HG02840 (cell line): ENCODE measurements around the gene CWH43.
"Not testable (repeated sequence)": the region's sequence is repeated elsewhere in the genome, so short reads cannot be mapped to it uniquely, and the experiment has no call there.

ENCODE experiments used
- ATAC-seq: cut with Tn5 transposase; IDR thresholded peaks from one replicate; pipeline ENCODE4 v1.9.1; 2021; ENCODE audit warnings: mild to moderate bottlenecking, moderate library complexity, moderate number of reproducible peaks; ENCODE audit not compliant: unreplicated experiment, low FRiP score

Gene CWH43

DNA sequence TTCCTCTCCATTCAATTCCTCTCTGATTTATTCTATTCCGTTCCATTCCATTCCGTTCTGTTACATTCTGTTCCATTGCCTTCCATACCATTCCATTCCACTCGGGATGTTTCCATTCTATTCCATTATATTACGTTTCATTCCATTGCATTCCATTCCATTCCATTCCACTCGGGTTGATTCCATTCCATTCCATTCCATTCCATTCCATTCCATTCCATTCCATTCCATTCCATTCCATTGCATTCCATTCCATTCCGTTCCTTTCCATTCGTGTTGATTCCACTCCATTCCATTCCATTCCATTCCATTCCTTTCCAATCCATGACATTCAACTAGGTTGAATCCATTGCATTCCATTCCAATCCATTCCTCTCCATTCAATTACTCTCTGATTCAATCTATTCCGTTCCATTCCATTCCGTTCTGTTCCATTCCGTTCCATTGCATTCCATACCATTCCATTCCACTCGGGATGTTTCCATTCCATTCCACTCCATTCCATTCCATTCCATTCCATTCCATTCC, 106.6 kb downstream of the CWH43 start:
- peak; percentile 50 for ATAC-seq

- not testable (repeated sequence) for ATAC-seq
Observed at GRCh38 chr4:49096215-49096614, 110.1 kb downstream of the CWH43 start.

DNA sequence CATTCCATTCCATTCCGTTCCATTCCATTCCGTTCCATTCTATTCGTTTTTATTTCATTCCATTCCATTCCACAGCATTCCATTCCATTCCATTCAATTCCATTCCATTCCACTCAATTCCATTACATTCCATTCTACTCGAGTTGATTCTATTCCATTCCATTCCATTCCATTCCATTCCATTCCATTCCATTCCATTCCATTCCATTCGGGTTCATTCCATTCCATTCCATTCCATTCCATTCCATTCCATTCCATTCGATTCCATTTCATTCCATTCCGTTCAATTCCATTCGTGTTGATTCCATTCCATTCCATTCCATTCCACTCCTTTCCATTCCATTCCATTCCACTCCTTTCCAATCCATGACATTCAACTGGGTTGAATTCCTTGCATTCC, 110.6 kb downstream of the CWH43 start:
- peak; percentile 42 for ATAC-seq

- peak; percentile 27 for ATAC-seq
Observed at GRCh38 chr4:49097071-49097470, 111.0 kb downstream of the CWH43 start.

DNA sequence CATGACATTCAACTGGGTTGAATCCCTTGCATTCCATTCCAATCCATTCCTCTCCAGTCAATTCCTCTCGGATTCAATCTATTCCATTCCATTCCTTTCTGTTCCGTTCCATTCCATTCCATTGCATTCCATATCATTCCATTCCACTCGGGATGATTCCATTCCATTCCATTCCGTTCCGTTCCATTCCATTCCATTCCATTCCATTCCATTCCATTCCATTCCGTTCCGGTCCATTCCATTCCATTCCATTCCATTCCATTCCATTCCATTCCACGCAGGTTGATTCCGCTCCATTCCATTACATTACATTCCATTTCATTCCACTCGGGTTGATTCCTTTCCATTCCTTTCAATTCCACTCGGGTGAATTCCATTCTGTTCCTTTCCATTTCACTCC, 111.4 kb downstream of the CWH43 start:
- not testable (repeated sequence) for ATAC-seq

DNA sequence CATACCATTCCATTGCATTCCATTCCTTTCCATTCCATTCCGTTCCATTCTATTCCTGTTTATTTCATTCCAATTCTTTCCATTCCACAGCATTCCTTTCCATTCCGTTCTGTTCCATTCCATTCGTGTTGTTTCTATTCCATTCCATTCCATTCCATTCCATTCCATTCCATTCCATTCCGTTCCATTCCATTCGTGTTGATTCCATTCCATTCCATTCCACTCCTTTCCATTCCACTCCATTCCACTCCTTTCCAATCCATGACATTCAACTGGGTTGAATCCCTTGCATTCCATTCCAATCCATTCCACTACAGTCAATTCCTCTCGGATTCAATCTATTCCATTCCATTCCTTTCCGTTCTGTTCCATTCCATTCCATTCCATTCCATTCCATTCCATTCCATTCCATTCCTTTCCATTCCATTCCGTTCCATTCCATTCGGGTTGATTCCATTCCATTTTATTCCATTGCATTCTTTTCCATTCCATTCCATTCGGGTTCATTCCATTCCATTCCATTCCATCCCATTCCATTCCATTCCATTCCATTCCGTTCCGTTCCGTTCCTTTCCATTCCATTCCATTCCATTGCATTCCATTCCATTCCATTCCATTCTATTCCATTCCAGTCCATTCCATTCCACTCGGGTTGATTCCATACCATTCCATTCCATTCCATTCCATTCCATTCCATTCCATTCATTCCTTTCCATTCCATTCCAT, 112.1 kb downstream of the CWH43 start:
- not testable (repeated sequence) for ATAC-seq

DNA sequence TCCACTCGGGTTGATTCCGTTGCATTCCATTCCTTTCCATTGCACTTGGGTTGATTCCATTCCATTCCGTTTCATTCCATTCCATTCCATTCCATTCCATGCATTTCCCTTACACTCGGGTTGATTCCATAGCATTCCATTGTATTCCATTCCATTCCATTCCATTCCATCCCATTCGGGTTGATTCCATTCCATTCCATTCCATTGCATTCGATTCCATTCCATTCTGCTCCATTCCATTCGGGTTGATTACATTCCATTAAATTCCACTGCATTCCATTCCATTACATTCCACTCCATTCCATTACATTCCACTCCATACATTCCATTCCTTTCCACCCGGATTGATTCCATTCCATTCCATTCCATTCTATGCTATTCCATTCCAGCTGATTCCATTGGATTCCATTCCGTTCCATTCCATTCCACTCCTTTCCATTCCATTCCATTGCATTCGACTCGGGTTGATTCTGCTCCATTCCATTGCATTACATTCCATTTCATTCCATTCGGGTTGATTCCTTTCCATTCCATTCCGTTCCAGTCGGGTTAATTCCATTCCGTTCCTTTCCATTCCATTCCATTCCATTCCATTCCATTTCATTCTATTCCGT, 113.9 kb downstream of the CWH43 start:
- ATAC-seq: not testable (repeated sequence)

DNA sequence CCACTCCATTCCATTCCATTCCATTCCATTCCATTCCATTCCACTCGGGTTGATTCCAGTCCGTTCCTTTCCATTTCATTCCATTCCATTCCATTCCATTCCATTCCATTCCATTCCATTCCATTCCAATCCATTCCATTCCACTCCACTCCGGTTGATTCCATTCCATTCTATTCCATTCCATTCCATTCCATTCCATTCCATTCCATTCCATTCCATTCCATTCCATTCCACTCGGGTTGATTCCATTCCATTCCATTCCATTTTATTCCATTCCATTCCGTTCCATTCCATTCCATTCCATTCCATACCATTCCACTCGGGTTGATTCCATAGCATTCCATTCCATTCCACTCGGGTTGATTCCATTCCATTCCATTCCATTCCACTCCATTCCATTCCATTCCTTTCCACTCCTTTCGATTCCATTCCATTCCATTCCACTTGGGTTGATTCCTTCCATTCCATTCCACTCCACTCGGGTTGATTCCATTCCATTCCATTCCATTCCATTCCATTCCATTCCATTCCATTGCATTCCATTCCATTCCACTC, 116.3 kb downstream of the CWH43 start:
- ATAC-seq: peak; percentile 34

- peak; percentile 27 for ATAC-seq
Observed at GRCh38 chr4:49103436-49104136, 117.5 kb downstream of the CWH43 start.

- not testable (repeated sequence) for ATAC-seq
Observed at GRCh38 chr4:49104231-49104930, 118.3 kb downstream of the CWH43 start.

DNA sequence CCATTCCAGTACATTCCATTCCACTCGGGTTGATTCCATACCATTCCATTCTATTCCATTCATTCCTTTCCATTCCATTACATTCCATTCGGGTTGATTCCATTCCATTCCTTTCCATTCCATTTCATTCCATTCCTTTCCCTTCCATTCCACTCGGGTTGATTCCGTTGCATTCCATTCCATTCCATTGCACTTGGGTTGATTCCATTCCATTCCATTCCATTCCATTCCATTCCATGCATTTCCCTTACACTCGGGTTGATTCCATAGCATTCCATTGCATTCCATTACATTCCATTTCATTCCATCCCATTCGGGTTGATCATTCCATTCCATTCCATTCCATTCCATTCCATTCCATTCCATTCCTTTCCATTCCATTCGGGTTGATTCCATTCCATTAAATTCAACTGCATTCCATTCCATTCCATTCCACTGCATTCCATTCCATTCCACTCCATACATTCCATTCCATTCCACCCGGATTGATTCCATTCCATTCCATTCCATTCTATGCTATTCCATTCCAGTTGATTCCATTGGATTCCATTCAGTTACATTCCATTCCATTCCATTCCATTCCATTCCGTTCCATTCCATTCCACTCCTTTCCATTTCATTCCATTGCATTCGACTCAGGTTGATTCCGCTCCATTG, 119.3 kb downstream of the CWH43 start:
- not testable (repeated sequence) for ATAC-seq

- not testable (repeated sequence) for ATAC-seq
Observed at GRCh38 chr4:49107262-49107661, 121.2 kb downstream of the CWH43 start.

DNA sequence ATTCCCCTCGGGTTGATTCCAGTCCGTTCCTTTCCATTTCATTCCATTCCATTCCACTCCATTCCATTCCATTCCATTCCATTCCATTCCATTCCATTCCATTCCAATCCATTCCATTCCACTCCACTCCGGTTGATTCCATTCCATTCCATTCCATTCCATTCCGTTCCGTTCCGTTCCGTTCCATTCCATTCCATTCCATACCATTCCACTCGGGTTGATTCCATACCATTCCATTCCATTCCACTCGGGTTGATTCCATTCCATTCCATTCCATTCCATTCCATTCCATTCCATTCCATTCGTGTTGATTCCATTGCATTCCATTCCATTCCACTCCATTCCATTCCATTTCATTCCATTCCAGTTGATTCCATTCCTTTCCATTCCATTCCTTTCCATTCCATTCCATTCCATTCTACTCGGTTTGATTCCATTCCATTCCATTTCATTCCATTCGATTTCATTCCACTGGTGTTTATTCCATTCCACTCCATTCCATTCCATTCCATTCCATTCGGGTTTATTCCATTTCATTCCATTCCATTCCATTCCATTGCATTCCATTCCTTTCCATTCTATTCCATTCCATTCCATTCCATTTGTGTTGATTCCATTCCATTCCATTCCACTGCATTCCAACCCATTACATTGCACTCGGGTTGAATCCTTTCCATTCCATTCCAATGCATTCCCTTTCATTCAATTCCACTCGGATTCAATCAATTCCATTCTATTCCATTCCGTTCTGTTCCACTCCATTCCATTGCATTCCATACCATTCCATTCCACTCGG, 122.3 kb downstream of the CWH43 start:
- ATAC-seq: peak; percentile 37

DNA sequence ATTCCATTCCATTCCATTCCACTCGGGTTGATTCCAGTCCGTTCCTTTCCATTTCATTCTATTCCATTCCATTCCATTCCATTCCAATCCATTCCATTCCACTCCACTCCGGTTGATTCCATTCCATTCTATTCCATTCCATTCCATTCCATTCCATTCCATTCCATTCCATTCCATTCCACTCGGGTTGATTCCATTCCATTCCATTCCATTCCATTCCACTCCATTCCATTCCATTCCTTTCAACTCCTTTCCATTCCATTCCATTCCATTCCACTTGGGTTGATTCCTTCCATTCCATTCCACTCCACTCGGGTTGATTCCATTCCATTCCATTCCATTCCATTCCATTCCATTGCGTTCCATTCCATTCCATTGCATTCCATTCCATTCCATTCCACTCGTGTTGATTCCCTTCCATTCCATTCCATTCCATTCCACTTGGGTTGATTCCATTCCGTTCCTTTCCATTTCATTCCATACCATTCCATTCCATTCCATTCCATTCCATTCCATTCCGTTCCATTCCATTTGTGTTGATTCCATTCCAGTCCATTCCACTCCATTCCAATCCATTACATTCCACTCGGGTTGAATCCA, 123.6 kb downstream of the CWH43 start:
- ATAC-seq: peak; percentile 40

DNA sequence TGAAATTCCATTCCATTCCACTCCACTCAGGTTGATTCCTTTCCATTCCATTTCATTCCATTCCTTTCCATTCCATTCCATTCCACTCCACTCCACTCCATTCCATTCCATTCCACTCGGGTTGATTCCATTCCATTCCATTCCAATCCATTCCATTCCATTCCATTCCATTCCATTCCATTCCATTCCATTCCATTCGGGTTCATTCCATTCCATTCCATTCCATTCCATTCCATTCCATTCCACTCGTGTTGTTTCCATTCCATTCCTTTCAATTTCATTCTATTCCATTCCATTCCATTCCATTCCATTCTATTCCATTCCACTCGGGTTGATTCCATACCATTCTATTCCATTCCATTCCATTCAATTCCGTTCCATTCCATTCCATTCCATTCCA, 124.5 kb downstream of the CWH43 start:
- ATAC-seq: peak; percentile 53
